Testis (tissue), 3 donors: ENCODE results near the gene PHLDA3. TPM values are rescaled to one million over a fixed set of nuclear protein-coding genes. Genes with fewer than 3 reads are reported as not detected.
A peak's percentile ranks its signal among the peaks of the same experiment; 100 is the strongest.

ENCODE experiments used
- DNase-seq: peaks from one replicate; pipeline ENCODE4 v3.0.0-alpha.2; 2019
- H3K27ac ChIP-seq, 2 donors: fragments of 200-600 bp; sonication (generic); one replicate each; pipeline ENCODE4 v1.5.1; 2019
- H3K27me3 ChIP-seq: fragments of 200-600 bp; sonication (generic); one replicate; pipeline ENCODE4 v1.5.1; 2019
- H3K36me3 ChIP-seq: fragments of 200-600 bp; sonication (generic); one replicate; pipeline ENCODE4 v1.5.1; 2017; ENCODE audit warnings: low read depth; ENCODE audit errors: missing control alignments
- H3K4me1 ChIP-seq: fragments of 200-600 bp; sonication (generic); one replicate; pipeline ENCODE4 v1.5.1; 2019
- H3K4me3 ChIP-seq, 2 donors: fragments of 200-600 bp; sonication (generic); one replicate each; pipeline ENCODE4 v1.5.1; 2017 to 2019
- H3K9me3 ChIP-seq: fragments of 200-600 bp; sonication (generic); one replicate; pipeline ENCODE4 v1.5.1; 2017
- CTCF ChIP-seq, 3 experiments: fragments of 450-650 bp in 2 of 3; fragments of 200-600 bp in 1 of 3; sonication (generic) in 1 of 3; IDR thresholded peaks; one replicate each; pipeline ENCODE4 v1.5.1; 2016 to 2019; ENCODE audit warnings: antibody characterized with exemption in 3 of 3, mild to moderate bottlenecking in 2 of 3, moderate library complexity in 1 of 3
- POLR2A ChIP-seq: fragments of 450-650 bp; IDR thresholded peaks from one replicate; pipeline ENCODE4 v1.6.1; 2017; ENCODE audit warnings: antibody characterized with exemption, mild to moderate bottlenecking, moderate library complexity
- WGBS, 2 donors: methylation state at CpG; one replicate each; pipeline ENCODE4 v1.1.5; 2018; 5-methylcytosine and 5-hydroxymethylcytosine counted together
- intact Hi-C: fragments of 100-400 bp; cut with DNase I; formaldehyde crosslinking; loops from one replicate; pipeline ENCODE4 v1.15.1; 2023; ENCODE audit warnings: low total_unique reads
- polyA plus RNA-seq: library from polyadenylated mRNA; stranded (reverse); fragments of 350-450 nt; fragmentation: Illumina TruSeq; extraction: RNeasy Lipid Tissue Mini Kit (QIAGEN cat#74804); gene quantifications from one replicate; pipeline ENCODE4 v1.2.3, GENCODE V29; 2014; ENCODE audit warnings: low read depth, low replicate concordance; ENCODE audit not compliant: insufficient read depth
- total RNA-seq, 2 donors: library from RNA; depleted of rRNA; stranded (reverse); fragments of >200 nt; gene quantifications; one replicate each; pipeline ENCODE4 v1.2.3, GENCODE V29; 2016

PHLDA3 gene
- total and polyA plus RNA-seq, 3 donors from 2014 or later: 22.7 to 24.0 (median 23.1) TPM

- Histone ChIP-seq H3K4me1 (peaks cover 14% of the 10 kb centered on the region), H3K27ac (no peak overlapping the region), H3K4me3 (no peak overlapping the region), H3K36me3 (no peaks in the 10 kb centered on the region), H3K9me3 (no peaks in the 10 kb centered on the region), H3K27me3 (no peaks in the 10 kb centered on the region)
- TF ChIP-seq POLR2A (no peak), CTCF (IDR thresholded peaks at IDR 0.05) (no peak)
- 90 to 95% methylated on average over 4 of the region's 4 CpGs for WGBS, 2 donors
- intact Hi-C loops: no loop called here
- DNase-seq: no peak
These were observed 24.2 kb downstream of the PHLDA3 start for GRCh38 chr1:201444792-201445191.

GRCh38 chr1:201443747-201444146 lies 25.2 kb downstream of the PHLDA3 start:
- H3K4me3 ChIP-seq: no peak overlapping the region
- no peaks in the 10 kb centered on the region for H3K27me3 ChIP-seq
- H3K36me3 ChIP-seq: no peaks in the 10 kb centered on the region
- no peak overlapping the region for H3K27ac ChIP-seq
- intact Hi-C loops: no loop called here
- TF ChIP-seq POLR2A (no peak), CTCF (IDR thresholded peaks at IDR 0.05) (no peak)
- WGBS, 2 donors: 91 to 92% methylated on average over 7 of the region's 7 CpGs
- DNase-seq: no peak
- H3K9me3 ChIP-seq: no peaks in the 10 kb centered on the region
- H3K4me1 ChIP-seq: peaks cover 10% of the 10 kb centered on the region

- Histone ChIP-seq H3K36me3 (no peaks in the 10 kb centered on the region), H3K4me1 (peaks cover 6% of the 10 kb centered on the region), H3K27me3 (no peaks in the 10 kb centered on the region), H3K4me3 (no peak overlapping the region), H3K9me3 (no peaks in the 10 kb centered on the region), H3K27ac (no peak overlapping the region)
- 74 to 91% methylated on average over 3 of the region's 3 CpGs for WGBS, 2 donors
- intact Hi-C loops: no loop called here
- no peak for DNase-seq
- no peak for TF ChIP-seq POLR2A
- TF ChIP-seq CTCF (IDR thresholded peaks at IDR 0.05): no peak
These were observed 32.0 kb downstream of the PHLDA3 start for GRCh38 chr1:201436969-201437368.

- WGBS, 2 donors: 34 to 58% methylated on average over 6 of the region's 6 CpGs
- TF ChIP-seq POLR2A (no peak), CTCF (IDR thresholded peaks at IDR 0.05) (no peak)
- DNase-seq: peak; percentile 22
- H3K4me1 ChIP-seq: peaks cover 6% of the 10 kb centered on the region
- H3K9me3 ChIP-seq: no peaks in the 10 kb centered on the region
- H3K27me3 ChIP-seq: no peaks in the 10 kb centered on the region
- H3K4me3 ChIP-seq: no peak overlapping the region
- no peak overlapping the region for H3K27ac ChIP-seq
- H3K36me3 ChIP-seq: no peaks in the 10 kb centered on the region
- intact Hi-C loops: no loop called here
These were observed 32.6 kb downstream of the PHLDA3 start for GRCh38 chr1:201436393-201436792.

GRCh38 chr1:201434266-201434665 lies 34.7 kb downstream of the PHLDA3 start:
- TF ChIP-seq CTCF (IDR thresholded peaks at IDR 0.05) (no peak), POLR2A (no peak)
- intact Hi-C loops: no loop called here
- H3K27me3 ChIP-seq: no peaks in the 10 kb centered on the region
- H3K4me3 ChIP-seq: no peak overlapping the region
- H3K4me1 ChIP-seq: peaks cover 6% of the 10 kb centered on the region
- H3K27ac ChIP-seq: no peak overlapping the region
- DNase-seq: no peak
- no peaks in the 10 kb centered on the region for H3K9me3 ChIP-seq
- no peaks in the 10 kb centered on the region for H3K36me3 ChIP-seq
- 95 to 96% methylated on average over 3 of the region's 3 CpGs for WGBS, 2 donors
